Ovary (tissue), 3 donors: ENCODE data around the gene GADD45B.

Source experiments
- EP300 ChIP-seq: sonication (generic); formaldehyde crosslinking; IDR thresholded peaks from one replicate; pipeline ENCODE4 v1.6.1; 2017; ENCODE audit warnings: antibody characterized with exemption
- POLR2A ChIP-seq: fragments of 450-650 bp; IDR thresholded peaks from one replicate; pipeline ENCODE4 v1.6.1; 2017; ENCODE audit warnings: antibody characterized with exemption, mild to moderate bottlenecking, moderate library complexity
- TF ChIP-seq, protein P1 (sequence below), 3 donors: fragments of 450-650 bp in 2 of 3; fragments of 200-600 bp in 1 of 3; IDR thresholded peaks; one replicate each; pipeline versions ENCODE4 v1.5.1 to v1.8.0; 2016 to 2022; ENCODE audit warnings: antibody characterized with exemption in 3 of 3, mild to moderate bottlenecking in 1 of 3
- donor health status: DM: no; HTN: no; CAD: no.

- TF ChIP-seq, protein P1, sequence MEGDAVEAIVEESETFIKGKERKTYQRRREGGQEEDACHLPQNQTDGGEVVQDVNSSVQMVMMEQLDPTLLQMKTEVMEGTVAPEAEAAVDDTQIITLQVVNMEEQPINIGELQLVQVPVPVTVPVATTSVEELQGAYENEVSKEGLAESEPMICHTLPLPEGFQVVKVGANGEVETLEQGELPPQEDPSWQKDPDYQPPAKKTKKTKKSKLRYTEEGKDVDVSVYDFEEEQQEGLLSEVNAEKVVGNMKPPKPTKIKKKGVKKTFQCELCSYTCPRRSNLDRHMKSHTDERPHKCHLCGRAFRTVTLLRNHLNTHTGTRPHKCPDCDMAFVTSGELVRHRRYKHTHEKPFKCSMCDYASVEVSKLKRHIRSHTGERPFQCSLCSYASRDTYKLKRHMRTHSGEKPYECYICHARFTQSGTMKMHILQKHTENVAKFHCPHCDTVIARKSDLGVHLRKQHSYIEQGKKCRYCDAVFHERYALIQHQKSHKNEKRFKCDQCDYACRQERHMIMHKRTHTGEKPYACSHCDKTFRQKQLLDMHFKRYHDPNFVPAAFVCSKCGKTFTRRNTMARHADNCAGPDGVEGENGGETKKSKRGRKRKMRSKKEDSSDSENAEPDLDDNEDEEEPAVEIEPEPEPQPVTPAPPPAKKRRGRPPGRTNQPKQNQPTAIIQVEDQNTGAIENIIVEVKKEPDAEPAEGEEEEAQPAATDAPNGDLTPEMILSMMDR (IDR thresholded peaks at IDR 0.05), result no peak
- TF ChIP-seq POLR2A (no peak), EP300 (no peak)
Observed at GRCh38 chr19:2429917-2430535, 45.9 kb upstream of the GADD45B start.
